NB4 (cell line): ENCODE results near the gene TUT7.

ENCODE experiments used
- POLR2A ChIP-seq: IDR thresholded peaks from 2 replicates; pipeline ENCODE4 v1.6.1; 2011; ENCODE audit warnings: mild to moderate bottlenecking; ENCODE audit not compliant: insufficient read length; ENCODE audit errors: extremely low read depth
- TF ChIP-seq, protein P1 (sequence below): IDR thresholded peaks from one replicate; pipeline ENCODE4 v1.5.1; 2012; ENCODE audit warnings: low read depth, low read length
- TF ChIP-seq, protein P2 (sequence below): IDR thresholded peaks from 2 replicates; pipeline ENCODE4 v1.6.1; 2011; ENCODE audit warnings: low read depth, low read length

DNA sequence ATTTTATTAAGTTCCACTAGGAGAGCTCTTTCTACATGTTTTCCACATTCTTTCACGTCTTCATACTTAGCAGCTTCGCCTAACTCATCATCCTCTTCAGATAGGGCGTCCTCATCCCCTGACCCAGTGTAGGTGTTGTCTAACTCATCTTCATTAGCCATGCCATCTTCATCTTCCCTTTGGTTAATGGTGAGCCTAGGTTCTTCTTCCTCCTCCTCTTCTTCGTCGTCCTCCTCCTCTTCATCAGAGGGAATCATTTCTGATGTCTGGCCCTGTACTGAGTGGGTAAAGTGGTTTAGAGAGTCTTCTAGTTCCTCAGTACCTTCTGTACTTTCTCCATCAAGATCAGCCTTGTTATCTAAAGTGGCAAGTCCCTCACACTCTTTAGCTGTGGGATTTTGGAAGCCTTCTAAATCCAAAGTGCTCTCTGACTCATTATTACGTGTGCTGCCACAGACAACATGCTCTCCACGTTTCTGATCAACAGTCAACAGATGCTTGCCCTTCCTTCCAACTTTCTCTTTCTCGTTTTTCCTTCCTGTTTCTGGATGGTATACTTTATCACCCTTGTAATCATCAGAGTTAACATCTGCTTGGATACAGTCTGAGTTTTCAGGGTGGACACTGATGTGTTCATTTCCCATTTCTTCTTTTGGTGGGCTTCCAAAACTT lies 31.1 kb downstream of the TUT7 start:
- TF ChIP-seq, protein P1, sequence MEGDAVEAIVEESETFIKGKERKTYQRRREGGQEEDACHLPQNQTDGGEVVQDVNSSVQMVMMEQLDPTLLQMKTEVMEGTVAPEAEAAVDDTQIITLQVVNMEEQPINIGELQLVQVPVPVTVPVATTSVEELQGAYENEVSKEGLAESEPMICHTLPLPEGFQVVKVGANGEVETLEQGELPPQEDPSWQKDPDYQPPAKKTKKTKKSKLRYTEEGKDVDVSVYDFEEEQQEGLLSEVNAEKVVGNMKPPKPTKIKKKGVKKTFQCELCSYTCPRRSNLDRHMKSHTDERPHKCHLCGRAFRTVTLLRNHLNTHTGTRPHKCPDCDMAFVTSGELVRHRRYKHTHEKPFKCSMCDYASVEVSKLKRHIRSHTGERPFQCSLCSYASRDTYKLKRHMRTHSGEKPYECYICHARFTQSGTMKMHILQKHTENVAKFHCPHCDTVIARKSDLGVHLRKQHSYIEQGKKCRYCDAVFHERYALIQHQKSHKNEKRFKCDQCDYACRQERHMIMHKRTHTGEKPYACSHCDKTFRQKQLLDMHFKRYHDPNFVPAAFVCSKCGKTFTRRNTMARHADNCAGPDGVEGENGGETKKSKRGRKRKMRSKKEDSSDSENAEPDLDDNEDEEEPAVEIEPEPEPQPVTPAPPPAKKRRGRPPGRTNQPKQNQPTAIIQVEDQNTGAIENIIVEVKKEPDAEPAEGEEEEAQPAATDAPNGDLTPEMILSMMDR, result no peak
- TF ChIP-seq POLR2A, result no peak
- TF ChIP-seq, protein P2, sequence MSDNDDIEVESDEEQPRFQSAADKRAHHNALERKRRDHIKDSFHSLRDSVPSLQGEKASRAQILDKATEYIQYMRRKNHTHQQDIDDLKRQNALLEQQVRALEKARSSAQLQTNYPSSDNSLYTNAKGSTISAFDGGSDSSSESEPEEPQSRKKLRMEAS, result no peak
